Thyroid gland (tissue), 4 donors: ENCODE measurements around the gene PTPN3. TPM values are rescaled to one million over a fixed set of nuclear protein-coding genes. Genes with fewer than 3 reads are reported as not detected.
"Not testable (repeated sequence)": the region's sequence is repeated elsewhere in the genome, so short reads cannot be mapped to it uniquely, and the experiment has no call there.

ENCODE experiments used
- DNase-seq, 2 donors: peaks; one replicate each; pipeline ENCODE4 v3.0.0-alpha.2; 2019
- H3K27ac ChIP-seq, 3 donors: fragments of 200-600 bp; sonication (generic); 1 replicate in 2 of 3; 2 replicates in 1 of 3; pipeline ENCODE4 v1.5.1; 2016 to 2019; ENCODE audit warnings: mild to moderate bottlenecking in 1 of 3, moderate library complexity in 1 of 3
- H3K27me3 ChIP-seq: fragments of 200-600 bp; sonication (generic); one replicate; pipeline ENCODE4 v1.5.1; 2019
- H3K36me3 ChIP-seq, 2 donors: fragments of 200-600 bp; sonication (generic); one replicate each; pipeline ENCODE4 v1.5.1; 2016 to 2019
- H3K4me1 ChIP-seq, 2 donors: fragments of 200-600 bp; sonication (generic); one replicate each; pipeline ENCODE4 v1.5.1; 2017 to 2019
- H3K4me3 ChIP-seq, 3 donors: fragments of 200-600 bp; sonication (generic); replicated peaks in 1 of 3; 1 replicate in 2 of 3; 2 replicates in 1 of 3; pipeline ENCODE4 v1.5.1; 2016; ENCODE audit warnings: mild to moderate bottlenecking in 1 of 3
- H3K9me3 ChIP-seq: fragments of 200-600 bp; sonication (generic); one replicate; pipeline ENCODE4 v1.5.1; 2017
- CTCF ChIP-seq, 6 experiments: fragments of 200-600 bp in 3 of 6; fragments of 450-650 bp in 3 of 6; sonication (generic) in 3 of 6; IDR thresholded peaks; one replicate each; pipeline ENCODE4 v1.5.1; 2016 to 2019; ENCODE audit warnings: antibody characterized with exemption in 6 of 6, mild to moderate bottlenecking in 2 of 6, inconsistent platforms in 1 of 6, moderate library complexity in 1 of 6
- POLR2A ChIP-seq, 2 donors: fragments of 450-650 bp; IDR thresholded peaks; one replicate each; pipeline ENCODE4 v1.6.1; 2017; ENCODE audit warnings: antibody characterized with exemption in 2 of 2, mild to moderate bottlenecking in 2 of 2, moderate library complexity in 1 of 2
- WGBS, 2 donors: methylation state at CpG; one replicate each; pipeline ENCODE4 v1.1.5; 2017; 5-methylcytosine and 5-hydroxymethylcytosine counted together
- intact Hi-C: fragments of 100-400 bp; cut with DNase I; formaldehyde crosslinking; loops from one replicate; pipeline ENCODE4 v1.15.1; 2023
- total RNA-seq, 4 donors: library from RNA; depleted of rRNA; stranded (reverse); fragments of >200 nt; gene quantifications; one replicate each; pipeline ENCODE4 v1.2.3, GENCODE V29; 2016

The PTPN3 gene
- total RNA-seq, 4 donors from 2014 or later = 18.6 to 22.0 (median 21.3) TPM

- H3K27me3 ChIP-seq = no peaks in the 10 kb centered on the region
- intact Hi-C loops = no loop called here
- H3K9me3 ChIP-seq = no peaks in the 10 kb centered on the region
- H3K4me1 ChIP-seq = no peaks in the 10 kb centered on the region
- DNase-seq = no peak
- H3K4me3 ChIP-seq = no peak overlapping the region
- WGBS, 2 donors = 40 to 41% methylated on average over 3 of the region's 3 CpGs
- TF ChIP-seq CTCF (IDR thresholded peaks at IDR 0.05) (no peak), POLR2A (IDR thresholded peaks at IDR 0.05) (no peak)
- H3K27ac ChIP-seq = no peak overlapping the region
- no peaks in the 10 kb centered on the region for H3K36me3 ChIP-seq
Observed at GRCh38 chr9:109536859-109537258, 38.8 kb upstream of the PTPN3 start.

GRCh38 chr9:109535365-109535764 is 37.3 kb upstream of the PTPN3 start:
- Histone ChIP-seq H3K4me1 (no peaks in the 10 kb centered on the region), H3K27ac (no peak overlapping the region), H3K4me3 (no peak overlapping the region), H3K36me3 (no peaks in the 10 kb centered on the region), H3K9me3 (no peaks in the 10 kb centered on the region), H3K27me3 (no peaks in the 10 kb centered on the region)
- TF ChIP-seq CTCF (IDR thresholded peaks at IDR 0.05) = no peak
- no peak for TF ChIP-seq POLR2A (IDR thresholded peaks at IDR 0.05)
- intact Hi-C loops = no loop called here
- no peak for DNase-seq
- 64 to 72% methylated on average over 6 of the region's 6 CpGs for WGBS, 2 donors

GRCh38 chr9:109534151-109534550 is 36.0 kb upstream of the PTPN3 start:
- no peak overlapping the region for H3K4me3 ChIP-seq
- no peaks in the 10 kb centered on the region for H3K4me1 ChIP-seq
- intact Hi-C loops = no loop called here
- no peak overlapping the region for H3K27ac ChIP-seq
- no peak for TF ChIP-seq CTCF (IDR thresholded peaks at IDR 0.05)
- TF ChIP-seq POLR2A (IDR thresholded peaks at IDR 0.05) = no peak
- no peak for DNase-seq
- H3K27me3 ChIP-seq = no peaks in the 10 kb centered on the region
- WGBS, 2 donors = 93 to 94% methylated on average over 31 to 36 of the region's 36 CpGs
- H3K36me3 ChIP-seq = no peaks in the 10 kb centered on the region
- no peaks in the 10 kb centered on the region for H3K9me3 ChIP-seq

- H3K27me3 ChIP-seq, H3K4me3 ChIP-seq, H3K4me1 ChIP-seq, H3K9me3 ChIP-seq, H3K27ac ChIP-seq, H3K36me3 ChIP-seq, intact Hi-C loops, DNase-seq: not testable (repeated sequence)
- 92 to 93% methylated on average over 13 of the region's 13 CpGs for WGBS, 2 donors
Observed at GRCh38 chr9:109532652-109533051, 34.5 kb upstream of the PTPN3 start.

GRCh38 chr9:109522106-109522505 is 24.0 kb upstream of the PTPN3 start:
- Histone ChIP-seq H3K36me3 (no peaks in the 10 kb centered on the region), H3K4me3 (no peak overlapping the region), H3K27ac (no peak overlapping the region), H3K4me1 (peaks cover 6 to 12% of the 10 kb centered on the region in 2 donors), H3K27me3 (no peaks in the 10 kb centered on the region), H3K9me3 (no peaks in the 10 kb centered on the region)
- DNase-seq = no peak
- TF ChIP-seq POLR2A (IDR thresholded peaks at IDR 0.05) = no peak
- TF ChIP-seq CTCF (IDR thresholded peaks at IDR 0.05) = no peak
- 87 to 96% methylated on average over 5 to 6 of the region's 6 CpGs for WGBS, 2 donors
- intact Hi-C loops = no loop called here
